Fibroblast of lung (primary cell): Measurements from ENCODE around the gene NXPH1. TPM values are rescaled to one million over a fixed set of nuclear protein-coding genes. Genes with fewer than 3 reads are reported as not detected.

Source experiments
- DNase-seq, 2 donors: peaks; one replicate each; pipeline versions ENCODE4 v3.0.0 to v3.0.0-alpha.2; 2010; ENCODE audit warnings: low read depth in 2 of 2
- H2AFZ ChIP-seq: 2 replicates; pipeline ENCODE4 v1.5.1; 2012; ENCODE audit warnings: low read length, control low read depth, inconsistent platforms
- H3K27ac ChIP-seq: 2 replicates; pipeline ENCODE4 v1.5.1; 2011; ENCODE audit warnings: low read length, control low read depth; ENCODE audit not compliant: insufficient read depth
- H3K27me3 ChIP-seq: 2 replicates; pipeline ENCODE4 v1.5.1; 2011; ENCODE audit warnings: mild to moderate bottlenecking, low read length; ENCODE audit not compliant: control insufficient read depth, insufficient read depth
- H3K36me3 ChIP-seq: 2 replicates; pipeline ENCODE4 v1.5.1; 2011; ENCODE audit warnings: low read length; ENCODE audit not compliant: control insufficient read depth, insufficient read depth
- H3K4me1 ChIP-seq: 2 replicates; pipeline ENCODE4 v1.5.1; 2011; ENCODE audit warnings: low read length; ENCODE audit not compliant: control insufficient read depth, insufficient read depth; ENCODE audit errors: extremely low read depth
- H3K4me2 ChIP-seq: 2 replicates; pipeline ENCODE4 v1.5.1; 2011; ENCODE audit warnings: low read length, control low read depth; ENCODE audit not compliant: insufficient read depth; ENCODE audit errors: extremely low read depth
- H3K4me3 ChIP-seq, 4 experiments: fragments of 200-600 bp in 1 of 4; sonication (generic) in 1 of 4; replicated peaks in 1 of 4; 2 replicates each; pipeline ENCODE4 v1.5.1; 2011 to 2016; ENCODE audit warnings: low read length in 4 of 4, low read depth in 3 of 4, mild to moderate bottlenecking in 3 of 4, control low read depth in 2 of 4, inconsistent platforms in 1 of 4, mixed read lengths in 1 of 4; ENCODE audit not compliant: insufficient read depth in 1 of 4; ENCODE audit errors: control extremely low read depth in 1 of 4
- H3K79me2 ChIP-seq: 2 replicates; pipeline ENCODE4 v1.5.1; 2012; ENCODE audit warnings: mild to moderate bottlenecking, low read length, inconsistent platforms; ENCODE audit not compliant: control insufficient read depth, insufficient read depth
- H3K9ac ChIP-seq: 2 replicates; pipeline ENCODE4 v1.5.1; 2011; ENCODE audit warnings: mild to moderate bottlenecking, low read length, control low read depth; ENCODE audit not compliant: insufficient read depth
- H3K9me3 ChIP-seq: 2 replicates; pipeline ENCODE4 v1.5.1; 2012; ENCODE audit warnings: low read depth, low read length; ENCODE audit not compliant: control insufficient read depth, insufficient read depth
- H4K20me1 ChIP-seq: 2 replicates; pipeline ENCODE4 v1.5.1; 2011; ENCODE audit warnings: low read length; ENCODE audit not compliant: control insufficient read depth, insufficient read depth; ENCODE audit errors: extremely low read depth
- EZH2 ChIP-seq: IDR thresholded peaks from 2 replicates; pipeline ENCODE4 v1.5.1; 2012; ENCODE audit warnings: low read length, control low read depth, mild to moderate bottlenecking; ENCODE audit errors: missing control alignments
- polyA plus RNA-seq, 2 donors: library from polyadenylated mRNA; depleted of rRNA in 1 of 2; stranded (reverse) in 1 of 2; unstranded in 1 of 2; fragments of >200 nt; gene quantifications; 2 replicates each; pipeline ENCODE4 v1.2.1, GENCODE V29; 2011 to 2012; ENCODE audit warnings: missing spikeins in 1 of 2
- total RNA-seq: library from RNA; depleted of rRNA; stranded (reverse); fragments of >200 nt; gene quantifications from 2 replicates; pipeline ENCODE4 v1.2.1, GENCODE V29; 2014
- TF ChIP-seq, protein P1 (sequence below), 2 donors: IDR thresholded peaks in 1 of 2; conservative IDR thresholded peaks in 1 of 2; 1 replicate in 1 of 2; 2 replicates in 1 of 2; pipeline ENCODE4 v1.5.1; 2011 to 2012; ENCODE audit warnings: low read length in 2 of 2, control low read depth in 1 of 2, inconsistent platforms in 1 of 2, low read depth in 1 of 2, mild to moderate bottlenecking in 1 of 2

NXPH1 gene
- total and polyA plus RNA-seq, 2 donors (not counting 1 experiment from before 2014, with no cell fraction given), result not detected

- Histone ChIP-seq H3K79me2 (no peaks in the 10 kb centered on the region), H3K27me3 (no peaks in the 10 kb centered on the region), H3K9ac (no peak overlapping the region), H3K4me3 (no peak overlapping the region), H2AFZ (no peak overlapping the region), H3K4me1 (no peaks in the 10 kb centered on the region), H3K27ac (no peak overlapping the region), H4K20me1 (no peaks in the 10 kb centered on the region), H3K4me2 (no peak overlapping the region), H3K9me3 (no peaks in the 10 kb centered on the region), H3K36me3 (no peaks in the 10 kb centered on the region)
- TF ChIP-seq, protein P1, sequence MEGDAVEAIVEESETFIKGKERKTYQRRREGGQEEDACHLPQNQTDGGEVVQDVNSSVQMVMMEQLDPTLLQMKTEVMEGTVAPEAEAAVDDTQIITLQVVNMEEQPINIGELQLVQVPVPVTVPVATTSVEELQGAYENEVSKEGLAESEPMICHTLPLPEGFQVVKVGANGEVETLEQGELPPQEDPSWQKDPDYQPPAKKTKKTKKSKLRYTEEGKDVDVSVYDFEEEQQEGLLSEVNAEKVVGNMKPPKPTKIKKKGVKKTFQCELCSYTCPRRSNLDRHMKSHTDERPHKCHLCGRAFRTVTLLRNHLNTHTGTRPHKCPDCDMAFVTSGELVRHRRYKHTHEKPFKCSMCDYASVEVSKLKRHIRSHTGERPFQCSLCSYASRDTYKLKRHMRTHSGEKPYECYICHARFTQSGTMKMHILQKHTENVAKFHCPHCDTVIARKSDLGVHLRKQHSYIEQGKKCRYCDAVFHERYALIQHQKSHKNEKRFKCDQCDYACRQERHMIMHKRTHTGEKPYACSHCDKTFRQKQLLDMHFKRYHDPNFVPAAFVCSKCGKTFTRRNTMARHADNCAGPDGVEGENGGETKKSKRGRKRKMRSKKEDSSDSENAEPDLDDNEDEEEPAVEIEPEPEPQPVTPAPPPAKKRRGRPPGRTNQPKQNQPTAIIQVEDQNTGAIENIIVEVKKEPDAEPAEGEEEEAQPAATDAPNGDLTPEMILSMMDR (conservative IDR thresholded peaks at IDR 0.05 in 1 of 2, IDR thresholded peaks at IDR 0.05 in 1 of 2; ENCODE audit: low read depth in 1 of 2, low read length in 2 of 2), result no peak
- TF ChIP-seq EZH2, result no peak
- DNase-seq, result no peak
These were observed 351.7 kb downstream of the NXPH1 start for GRCh38 chr7:8785081-8785480.

DNA sequence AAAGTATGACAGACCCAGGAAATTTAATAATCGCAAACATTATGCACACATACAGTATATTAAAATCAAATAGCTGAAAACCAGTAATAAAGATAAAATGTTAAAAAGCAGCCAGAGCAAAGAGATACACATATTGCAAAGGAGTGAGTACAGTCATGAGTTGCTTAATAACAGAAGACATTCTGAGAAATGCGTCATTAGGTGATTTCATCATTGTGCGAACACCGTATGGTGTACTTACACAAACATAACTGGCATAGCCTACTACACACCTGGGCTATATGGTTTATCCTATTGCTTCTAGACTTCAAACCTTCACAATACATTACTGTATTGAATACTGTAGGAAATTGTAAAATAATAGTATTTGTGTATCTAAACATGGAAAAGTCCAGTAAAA lies 367.6 kb downstream of the NXPH1 start:
- H3K27me3 ChIP-seq, result no peaks in the 10 kb centered on the region
- H2AFZ ChIP-seq, result no peak overlapping the region
- H3K4me3 ChIP-seq, result no peak overlapping the region
- H3K79me2 ChIP-seq, result no peaks in the 10 kb centered on the region
- no peaks in the 10 kb centered on the region for H3K36me3 ChIP-seq
- no peaks in the 10 kb centered on the region for H3K9me3 ChIP-seq
- H3K27ac ChIP-seq, result no peak overlapping the region
- DNase-seq, result no peak
- no peak for TF ChIP-seq EZH2
- TF ChIP-seq, protein P1 (conservative IDR thresholded peaks at IDR 0.05 in 1 of 2, IDR thresholded peaks at IDR 0.05 in 1 of 2; ENCODE audit: low read depth in 1 of 2, low read length in 2 of 2), result no peak
- H3K4me2 ChIP-seq, result no peak overlapping the region
- no peaks in the 10 kb centered on the region for H3K4me1 ChIP-seq
- no peak overlapping the region for H3K9ac ChIP-seq
- no peaks in the 10 kb centered on the region for H4K20me1 ChIP-seq

Other genes with a start within 250 kb of the NXPH1 start
- gene ICA1, start 171.4 kb upstream of the NXPH1 start, total RNA-seq, result under 0.01 and 0.17 TPM in 2 replicates
- 0.24 TPM in 1 of 2 replicates, not detected in the other for gene ICA1, start 171.4 kb upstream of the NXPH1 start, polyA plus RNA-seq